Vagina (tissue), 2 donors: ENCODE measurements around the gene STAT4.

Experiments used
- CTCF ChIP-seq, 3 experiments: fragments of 450-650 bp in 2 of 3; fragments of 200-600 bp in 1 of 3; sonication (generic) in 1 of 3; IDR thresholded peaks; one replicate each; pipeline ENCODE4 v1.5.1; 2017 to 2019; ENCODE audit warnings: antibody characterized with exemption in 3 of 3, mild to moderate bottlenecking in 2 of 3, moderate library complexity in 2 of 3
- POLR2A ChIP-seq, 2 donors: fragments of 450-650 bp; IDR thresholded peaks; one replicate each; pipeline ENCODE4 v1.6.1; 2017; ENCODE audit warnings: antibody characterized with exemption in 2 of 2, mild to moderate bottlenecking in 2 of 2, moderate library complexity in 2 of 2
- POLR2AphosphoS5 ChIP-seq, 2 donors: sonication (generic); formaldehyde crosslinking; IDR thresholded peaks; one replicate each; pipeline ENCODE4 v1.9.0; 2017; ENCODE audit warnings: antibody characterized with exemption in 2 of 2, mild to moderate bottlenecking in 2 of 2, low read depth in 1 of 2; ENCODE audit not compliant: insufficient read depth in 1 of 2

- TF ChIP-seq CTCF (IDR thresholded peaks at IDR 0.05) (no peak), POLR2A (IDR thresholded peaks at IDR 0.05) (no peak), POLR2AphosphoS5 (IDR thresholded peaks at IDR 0.05; ENCODE audit: insufficient read depth in 1 of 2, low read depth in 1 of 2) (no peak)
Measured at GRCh38 chr2:191100216-191100615, 50.6 kb downstream of the STAT4 start.
